Nephron (organoid): Measurements from ENCODE around the gene CORO7.
"Not testable (repeated sequence)": the region's sequence is repeated elsewhere in the genome, so short reads cannot be mapped to it uniquely, and the experiment has no call there.

ENCODE experiments used
- H3K27ac Mint-ChIP-seq, 3 experiments: 2 replicates each; pipeline ENCODE4 v1.8.0; 2020; ENCODE audit warnings: mixed read lengths in 3 of 3, mild to moderate bottlenecking in 2 of 3, moderate library complexity in 1 of 3
- H3K27me3 Mint-ChIP-seq: 2 replicates; pipeline ENCODE4 v1.8.0; 2021; ENCODE audit warnings: low read depth, mild to moderate bottlenecking, moderate library complexity, mixed read lengths
- H3K36me3 Mint-ChIP-seq: 2 replicates; pipeline ENCODE4 v1.8.0; 2020; ENCODE audit warnings: low read depth, mixed read lengths
- H3K4me1 Mint-ChIP-seq: 2 replicates; pipeline ENCODE4 v1.8.0; 2020; ENCODE audit warnings: mixed read lengths
- H3K4me3 Mint-ChIP-seq, 3 experiments: 2 replicates each; pipeline ENCODE4 v1.8.0; 2020; ENCODE audit warnings: mild to moderate bottlenecking in 3 of 3, mixed read lengths in 3 of 3, moderate library complexity in 2 of 3
- H3K9me3 Mint-ChIP-seq: 2 replicates; pipeline ENCODE4 v1.8.0; 2020; ENCODE audit warnings: mixed read lengths
- CTCF ChIP-seq, 3 experiments: fragments of 200-600 bp; sonication (generic); IDR thresholded peaks; one replicate each; pipeline ENCODE4 v1.5.0; 2021; ENCODE audit warnings: antibody characterized with exemption in 3 of 3; ENCODE audit not compliant: unreplicated experiment in 3 of 3

CORO7 gene

GRCh38 chr16:4402439-4403132 lies 13.8 kb downstream of the CORO7 start:
- H3K36me3 Mint-ChIP-seq = peaks cover 5% of the 10 kb centered on the region
- H3K27me3 Mint-ChIP-seq = no peaks in the 10 kb centered on the region
- peaks cover 8% of the 10 kb centered on the region for H3K4me1 Mint-ChIP-seq
- no peaks in the 10 kb centered on the region for H3K9me3 Mint-ChIP-seq
- H3K4me3 Mint-ChIP-seq = peak overlapping the region in 2 of 3 experiments; percentile 5 to 43
- no peak overlapping the region for H3K27ac Mint-ChIP-seq
- peak; percentile 91 to 96 (median 94) for TF ChIP-seq CTCF (IDR thresholded peaks at IDR 0.05; ENCODE audit: unreplicated experiment in 3 of 3)

- Mint-ChIP-seq H3K36me3 (peaks cover 5% of the 10 kb centered on the region), H3K27ac (peak overlapping the region in 2 of 3 experiments; percentile 14 to 32), H3K9me3 (no peaks in the 10 kb centered on the region), H3K4me1 (peaks cover 8% of the 10 kb centered on the region), H3K27me3 (no peaks in the 10 kb centered on the region), H3K4me3 (no peak overlapping the region)
- TF ChIP-seq CTCF (IDR thresholded peaks at IDR 0.05; ENCODE audit: unreplicated experiment in 3 of 3) = no peak
Observed at GRCh38 chr16:4401510-4401909, 14.9 kb downstream of the CORO7 start.

- Mint-ChIP-seq H3K9me3 (no peaks in the 10 kb centered on the region), H3K4me1 (peaks cover 8% of the 10 kb centered on the region), H3K4me3 (no peak overlapping the region), H3K27me3 (no peaks in the 10 kb centered on the region), H3K27ac (peak overlapping the region; percentile 14 to 32 (median 21)), H3K36me3 (peaks cover 5% of the 10 kb centered on the region)
- no peak for TF ChIP-seq CTCF (IDR thresholded peaks at IDR 0.05; ENCODE audit: unreplicated experiment in 3 of 3)
Observed at GRCh38 chr16:4401094-4401501, 15.3 kb downstream of the CORO7 start.

GRCh38 chr16:4399001-4399730 lies 17.2 kb downstream of the CORO7 start:
- H3K27ac Mint-ChIP-seq = no peak overlapping the region
- H3K27me3 Mint-ChIP-seq = no peaks in the 10 kb centered on the region
- no peaks in the 10 kb centered on the region for H3K9me3 Mint-ChIP-seq
- H3K36me3 Mint-ChIP-seq = peaks cover 9% of the 10 kb centered on the region
- TF ChIP-seq CTCF (IDR thresholded peaks at IDR 0.05; ENCODE audit: unreplicated experiment in 3 of 3) = no peak
- peaks cover 13% of the 10 kb centered on the region for H3K4me1 Mint-ChIP-seq
- no peak overlapping the region for H3K4me3 Mint-ChIP-seq

GRCh38 chr16:4395055-4395726 lies 21.2 kb downstream of the CORO7 start:
- no peaks in the 10 kb centered on the region for H3K27me3 Mint-ChIP-seq
- H3K4me1 Mint-ChIP-seq = peaks cover 24% of the 10 kb centered on the region

GRCh38 chr16:4393850-4394249 lies 22.5 kb downstream of the CORO7 start:
- H3K27ac Mint-ChIP-seq = peak overlapping the region; percentile 94 to 97 (median 96)
- H3K4me1 Mint-ChIP-seq = peaks cover 33% of the 10 kb centered on the region
- H3K4me3 Mint-ChIP-seq, H3K27me3 Mint-ChIP-seq, H3K36me3 Mint-ChIP-seq, H3K9me3 Mint-ChIP-seq: not testable (repeated sequence)

More at GRCh38 chr16:4395055-4395726, 21.2 kb downstream of the CORO7 start:
- H3K36me3 Mint-ChIP-seq = peaks cover 9% of the 10 kb centered on the region
- TF ChIP-seq CTCF (IDR thresholded peaks at IDR 0.05; ENCODE audit: unreplicated experiment in 3 of 3) = no peak
- no peaks in the 10 kb centered on the region for H3K9me3 Mint-ChIP-seq
- H3K27ac Mint-ChIP-seq = peak overlapping the region; percentile 81 to 97 (median 94)
- no peak overlapping the region for H3K4me3 Mint-ChIP-seq
